Measurements from ENCODE around the gene YEATS4. TPM values are rescaled to one million over a fixed set of nuclear protein-coding genes. Genes with fewer than 3 reads are reported as not detected.

YEATS4 gene
- total and polyA plus RNA-seq, 9 of the 15 experiments (the other 6 are each of a cell fraction or from before 2014, with no cell fraction given) = 25.9 to 92.2 (median 49.2) TPM

DNA sequence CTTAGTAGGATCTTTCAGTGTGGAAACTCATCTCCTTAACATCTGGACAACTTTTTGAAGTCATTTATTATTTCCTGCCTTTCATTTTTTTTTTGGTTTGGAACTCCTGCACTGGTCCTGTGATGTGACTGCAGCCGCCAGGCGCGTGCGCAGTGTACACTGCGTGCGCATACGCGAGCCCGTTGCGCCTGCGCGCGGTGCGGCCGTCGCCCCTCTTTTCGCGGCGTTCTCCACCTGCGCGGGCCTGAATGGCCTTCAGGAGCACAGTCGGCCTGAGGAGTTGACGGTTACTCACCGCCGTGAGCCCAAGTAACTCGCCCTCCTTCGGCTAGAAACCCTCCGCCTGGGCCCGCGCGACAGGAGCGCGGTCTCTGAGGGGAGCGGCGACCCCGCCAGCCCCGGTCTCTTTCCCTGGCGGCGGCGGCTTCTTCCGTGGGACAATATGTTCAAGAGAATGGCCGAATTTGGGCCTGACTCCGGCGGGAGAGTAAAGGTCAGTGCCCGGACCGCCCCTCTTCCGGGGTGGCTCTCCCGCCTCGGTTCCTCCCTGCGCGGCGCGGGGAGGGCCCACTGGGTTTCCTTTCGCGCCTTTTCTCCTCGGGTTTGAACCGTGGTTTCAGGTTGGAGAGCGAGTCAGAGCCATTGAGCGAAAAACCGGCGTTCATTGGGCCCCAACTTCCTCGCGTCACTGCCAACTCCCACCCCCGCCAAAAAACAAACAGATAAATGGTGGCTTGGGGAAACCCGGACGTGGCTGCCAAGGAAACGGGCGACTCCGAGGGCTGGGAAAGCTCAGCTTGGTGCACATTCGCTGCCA, at the start of gene YEATS4 (continued):
- TF ChIP-seq ZNF316 (IDR thresholded peaks at IDR 0.05) = peak; percentile 27; the same call in 1 of the 2 replicates
- peak; percentile 42; the same call in 1 of the 2 replicates for TF ChIP-seq RNF2 (IDR thresholded peaks at IDR 0.05)
- TF ChIP-seq IRF1 (CRISPR knock-in tag; IDR thresholded peaks at IDR 0.05; ENCODE audit: borderline replicate concordance) = no peak
- TF ChIP-seq, protein P1, sequence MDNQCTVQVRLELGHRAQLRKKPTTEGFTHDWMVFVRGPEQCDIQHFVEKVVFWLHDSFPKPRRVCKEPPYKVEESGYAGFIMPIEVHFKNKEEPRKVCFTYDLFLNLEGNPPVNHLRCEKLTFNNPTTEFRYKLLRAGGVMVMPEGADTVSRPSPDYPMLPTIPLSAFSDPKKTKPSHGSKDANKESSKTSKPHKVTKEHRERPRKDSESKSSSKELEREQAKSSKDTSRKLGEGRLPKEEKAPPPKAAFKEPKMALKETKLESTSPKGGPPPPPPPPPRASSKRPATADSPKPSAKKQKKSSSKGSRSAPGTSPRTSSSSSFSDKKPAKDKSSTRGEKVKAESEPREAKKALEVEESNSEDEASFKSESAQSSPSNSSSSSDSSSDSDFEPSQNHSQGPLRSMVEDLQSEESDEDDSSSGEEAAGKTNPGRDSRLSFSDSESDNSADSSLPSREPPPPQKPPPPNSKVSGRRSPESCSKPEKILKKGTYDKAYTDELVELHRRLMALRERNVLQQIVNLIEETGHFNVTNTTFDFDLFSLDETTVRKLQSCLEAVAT (IDR thresholded peaks at IDR 0.05) = no peak
- peak; percentile 34; the same call in 1 of the 2 replicates for TF ChIP-seq EP300 (IDR thresholded peaks at IDR 0.05; ENCODE audit: low read length)
- no peak for TF ChIP-seq GATAD2A (IDR thresholded peaks at IDR 0.05)
- TF ChIP-seq SIN3A (IDR thresholded peaks at IDR 0.05; ENCODE audit: borderline replicate concordance in 2 of 2, control insufficient read depth in 1 of 2, low read depth in 2 of 2, low read length in 2 of 2) = peak; percentile 81 to 86; a peak in 3 of 4 replicates
- TF ChIP-seq DMBX1 (CRISPR knock-in tag; IDR thresholded peaks at IDR 0.05; ENCODE audit: borderline replicate concordance) = no peak
- TF ChIP-seq SRF (CRISPR knock-in tag; IDR thresholded peaks at IDR 0.05) = peak; percentile 38 to 91; a peak in 3 of 4 replicates
- peak; percentile 98; the same call in 1 of the 2 replicates for TF ChIP-seq KAT7 (CRISPR knock-in tag; IDR thresholded peaks at IDR 0.05; ENCODE audit: borderline replicate concordance)
- TF ChIP-seq, protein P2, sequence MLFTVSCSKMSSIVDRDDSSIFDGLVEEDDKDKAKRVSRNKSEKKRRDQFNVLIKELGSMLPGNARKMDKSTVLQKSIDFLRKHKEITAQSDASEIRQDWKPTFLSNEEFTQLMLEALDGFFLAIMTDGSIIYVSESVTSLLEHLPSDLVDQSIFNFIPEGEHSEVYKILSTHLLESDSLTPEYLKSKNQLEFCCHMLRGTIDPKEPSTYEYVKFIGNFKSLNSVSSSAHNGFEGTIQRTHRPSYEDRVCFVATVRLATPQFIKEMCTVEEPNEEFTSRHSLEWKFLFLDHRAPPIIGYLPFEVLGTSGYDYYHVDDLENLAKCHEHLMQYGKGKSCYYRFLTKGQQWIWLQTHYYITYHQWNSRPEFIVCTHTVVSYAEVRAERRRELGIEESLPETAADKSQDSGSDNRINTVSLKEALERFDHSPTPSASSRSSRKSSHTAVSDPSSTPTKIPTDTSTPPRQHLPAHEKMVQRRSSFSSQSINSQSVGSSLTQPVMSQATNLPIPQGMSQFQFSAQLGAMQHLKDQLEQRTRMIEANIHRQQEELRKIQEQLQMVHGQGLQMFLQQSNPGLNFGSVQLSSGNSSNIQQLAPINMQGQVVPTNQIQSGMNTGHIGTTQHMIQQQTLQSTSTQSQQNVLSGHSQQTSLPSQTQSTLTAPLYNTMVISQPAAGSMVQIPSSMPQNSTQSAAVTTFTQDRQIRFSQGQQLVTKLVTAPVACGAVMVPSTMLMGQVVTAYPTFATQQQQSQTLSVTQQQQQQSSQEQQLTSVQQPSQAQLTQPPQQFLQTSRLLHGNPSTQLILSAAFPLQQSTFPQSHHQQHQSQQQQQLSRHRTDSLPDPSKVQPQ (CRISPR knock-in tag; IDR thresholded peaks at IDR 0.05; ENCODE audit: borderline replicate concordance) = no peak
- no peak for TF ChIP-seq ZNF696 (CRISPR knock-in tag; conservative IDR thresholded peaks at IDR 0.05)
- TF ChIP-seq HDAC1 (IDR thresholded peaks at IDR 0.05) = peak in 1 of 2 experiments; percentile 87; a peak in 2 of 4 replicates
- TF ChIP-seq MEIS2 (IDR thresholded peaks at IDR 0.05; ENCODE audit: partially characterized antibody) = peak; percentile 97
- TF ChIP-seq, protein P3, sequence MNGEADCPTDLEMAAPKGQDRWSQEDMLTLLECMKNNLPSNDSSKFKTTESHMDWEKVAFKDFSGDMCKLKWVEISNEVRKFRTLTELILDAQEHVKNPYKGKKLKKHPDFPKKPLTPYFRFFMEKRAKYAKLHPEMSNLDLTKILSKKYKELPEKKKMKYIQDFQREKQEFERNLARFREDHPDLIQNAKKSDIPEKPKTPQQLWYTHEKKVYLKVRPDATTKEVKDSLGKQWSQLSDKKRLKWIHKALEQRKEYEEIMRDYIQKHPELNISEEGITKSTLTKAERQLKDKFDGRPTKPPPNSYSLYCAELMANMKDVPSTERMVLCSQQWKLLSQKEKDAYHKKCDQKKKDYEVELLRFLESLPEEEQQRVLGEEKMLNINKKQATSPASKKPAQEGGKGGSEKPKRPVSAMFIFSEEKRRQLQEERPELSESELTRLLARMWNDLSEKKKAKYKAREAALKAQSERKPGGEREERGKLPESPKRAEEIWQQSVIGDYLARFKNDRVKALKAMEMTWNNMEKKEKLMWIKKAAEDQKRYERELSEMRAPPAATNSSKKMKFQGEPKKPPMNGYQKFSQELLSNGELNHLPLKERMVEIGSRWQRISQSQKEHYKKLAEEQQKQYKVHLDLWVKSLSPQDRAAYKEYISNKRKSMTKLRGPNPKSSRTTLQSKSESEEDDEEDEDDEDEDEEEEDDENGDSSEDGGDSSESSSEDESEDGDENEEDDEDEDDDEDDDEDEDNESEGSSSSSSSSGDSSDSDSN (IDR thresholded peaks at IDR 0.05; ENCODE audit: borderline replicate concordance in 1 of 2, low read depth in 2 of 2, low read length in 2 of 2) = 0 out of 4 replicates have a peak, but pooled peaks of 1 of the 2 experiments have one; percentile 62
- TF ChIP-seq MAFF (IDR thresholded peaks at IDR 0.05; ENCODE audit: low read length) = no peak
- peak; percentile 98 for TF ChIP-seq ZFX (CRISPR knock-in tag; IDR thresholded peaks at IDR 0.05)
- TF ChIP-seq PKNOX1 (IDR thresholded peaks at IDR 0.05) = peak; percentile 34; the same call in 1 of the 2 replicates
